WI38 (cell line): ENCODE results near the gene STIMATE.

Source experiments
- H3K4me3 ChIP-seq: 2 replicates; pipeline ENCODE4 v1.5.1; 2011; ENCODE audit warnings: low read depth, mild to moderate bottlenecking, control low read depth, low read length
- CTCF ChIP-seq: IDR thresholded peaks from 2 replicates; pipeline ENCODE4 v1.5.1; 2012; ENCODE audit warnings: low read depth, mild to moderate bottlenecking, control low read depth, low read length

Gene STIMATE

GRCh38 chr3:52838561-52839267 is 58.6 kb downstream of the STIMATE start:
- no peak for TF ChIP-seq CTCF

GRCh38 chr3:52836986-52837385 is 60.4 kb downstream of the STIMATE start:
- TF ChIP-seq CTCF = no peak
- no peak overlapping the region for H3K4me3 ChIP-seq

More at GRCh38 chr3:52838561-52839267, 58.6 kb downstream of the STIMATE start:
- no peak overlapping the region for H3K4me3 ChIP-seq

GRCh38 chr3:52836471-52836845 is 60.9 kb downstream of the STIMATE start:
- no peak for TF ChIP-seq CTCF
- H3K4me3 ChIP-seq = no peak overlapping the region

GRCh38 chr3:52835766-52836470 is 61.4 kb downstream of the STIMATE start:
- H3K4me3 ChIP-seq = no peak overlapping the region
- TF ChIP-seq CTCF = no peak

- no peak within 1 kb of the TSS for H3K4me3 ChIP-seq
- no peak for TF ChIP-seq CTCF
Observed at GRCh38 chr3:52834871-52835501, 62.4 kb downstream of the STIMATE start, which contains the start of gene MUSTN1. Gene MUSTN1, minus strand, starts transcription at chr3:52835019. Its CDS starts 71 bp downstream, at chr3:52834948.

GRCh38 chr3:52833202-52833601 is 64.1 kb downstream of the STIMATE start:
- no peak overlapping the region for H3K4me3 ChIP-seq
- no peak for TF ChIP-seq CTCF
